GM12891 (cell line): ENCODE data around the gene KIF5C.

Experiments used
- PAX5 ChIP-seq: IDR thresholded peaks from 2 replicates; pipeline ENCODE4 v1.6.1; 2011; ENCODE audit warnings: low read length, moderate library complexity, mild to moderate bottlenecking; ENCODE audit not compliant: insufficient read depth, severe bottlenecking
- POLR2A ChIP-seq: IDR thresholded peaks from 2 replicates; pipeline ENCODE4 v1.6.1; 2011; ENCODE audit warnings: low read depth, low read length, control low read depth
- POLR2AphosphoS5 ChIP-seq: IDR thresholded peaks from 2 replicates; pipeline ENCODE4 v1.6.1; 2011; ENCODE audit warnings: low read depth, low read length, control low read depth
- SPI1 ChIP-seq: IDR thresholded peaks from 2 replicates; pipeline ENCODE4 v1.6.1; 2011; ENCODE audit warnings: low read depth, low read length, control low read depth
- TAF1 ChIP-seq: IDR thresholded peaks from 2 replicates; pipeline ENCODE4 v1.6.1; 2011; ENCODE audit warnings: low read depth, low read length, control low read depth

GRCh38 chr2:149044500-149044899, 169.5 kb downstream of the KIF5C start:
- no peak for TF ChIP-seq POLR2A
- TF ChIP-seq TAF1: no peak
- TF ChIP-seq POLR2AphosphoS5: no peak
- TF ChIP-seq PAX5: no peak
- no peak for TF ChIP-seq SPI1
